ENCODE data around the gene ROR2.

- TF ChIP-seq POLR2AphosphoS5 (IDR thresholded peaks at IDR 0.05; ENCODE audit: low read depth, low read length) (no peak), TAF1 (IDR thresholded peaks at IDR 0.05; ENCODE audit: borderline replicate concordance, insufficient read depth, low read length) (no peak), SIN3A (IDR thresholded peaks at IDR 0.05; ENCODE audit: borderline replicate concordance, insufficient read depth, low read length) (no peak), REST (IDR thresholded peaks at IDR 0.05; ENCODE audit: insufficient read depth in 1 of 2, low read depth in 2 of 2, low read length in 2 of 2) (no peak), FOXP2 (optimal IDR thresholded peaks at IDR 0.05; ENCODE audit: borderline replicate concordance, extremely low read depth, extremely low read length, insufficient read depth) (no peak)
These were observed 559 bp downstream of the ROR2 start for GRCh38 chr9:91949392-91949945.
